GM12878 (cell line): ENCODE results near the gene SLC35F3.

Experiments used
- CBX5 ChIP-seq: sonication (generic); IDR thresholded peaks from 2 replicates; pipeline ENCODE4 v1.6.1; 2016; ENCODE audit warnings: low read depth, moderate library complexity, mild to moderate bottlenecking, inconsistent platforms
- CEBPB ChIP-seq, 2 experiments: fragments of 150-350 bp in 1 of 2; IDR thresholded peaks; 2 replicates each; pipeline ENCODE4 v1.6.1; 2012 to 2014; ENCODE audit warnings: low read depth in 2 of 2, low read length in 2 of 2, borderline replicate concordance in 1 of 2, inconsistent platforms in 1 of 2
- CREM ChIP-seq: IDR thresholded peaks from 2 replicates; pipeline ENCODE4 v1.6.1; 2014; ENCODE audit warnings: antibody characterized with exemption, low read depth
- EZH2 ChIP-seq: IDR thresholded peaks from 2 replicates; pipeline ENCODE4 v1.6.1; 2012; ENCODE audit warnings: low read depth, mild to moderate bottlenecking, control low read depth, inconsistent platforms, low read length, borderline replicate concordance; ENCODE audit not compliant: control insufficient read depth
- NRF1 ChIP-seq: conservative IDR thresholded peaks from 2 replicates; pipeline ENCODE4 v1.6.1; 2011; ENCODE audit warnings: mild to moderate bottlenecking, low read depth, low read length, improper control_type of control experiment
- POLR2AphosphoS5 ChIP-seq: IDR thresholded peaks from 2 replicates; pipeline ENCODE4 v1.6.1; 2011; ENCODE audit warnings: mild to moderate bottlenecking, low read length, inconsistent platforms
- TF ChIP-seq, protein P1 (sequence below): fragments of 450-650 bp; IDR thresholded peaks from 2 replicates; pipeline ENCODE4 v1.6.1; 2014; ENCODE audit warnings: mild to moderate bottlenecking

DNA sequence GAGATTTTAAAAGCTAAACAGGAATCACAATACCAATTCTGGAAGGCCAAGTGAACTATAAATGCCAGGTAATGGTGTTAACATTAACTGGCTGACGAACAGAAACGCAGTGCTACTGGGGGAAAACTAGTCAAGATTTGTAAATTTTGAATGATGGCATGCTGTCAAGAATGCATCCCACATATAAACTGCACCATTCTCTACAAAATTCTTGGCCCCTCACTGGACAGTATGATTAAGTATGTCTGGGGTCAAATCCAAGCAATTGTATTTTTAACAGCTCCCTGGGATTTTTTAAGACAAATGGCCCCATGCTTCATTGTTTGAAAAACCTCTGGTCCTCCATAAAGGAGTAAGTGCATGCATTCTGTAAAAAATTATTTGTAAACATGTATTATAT, 395.6 kb downstream of the SLC35F3 start:
- no peak for TF ChIP-seq EZH2
- TF ChIP-seq POLR2AphosphoS5 = no peak
- no peak for TF ChIP-seq CEBPB (IDR thresholded peaks at IDR 0.05; ENCODE audit: borderline replicate concordance in 1 of 2, low read depth in 2 of 2, low read length in 2 of 2)
- TF ChIP-seq, protein P1, sequence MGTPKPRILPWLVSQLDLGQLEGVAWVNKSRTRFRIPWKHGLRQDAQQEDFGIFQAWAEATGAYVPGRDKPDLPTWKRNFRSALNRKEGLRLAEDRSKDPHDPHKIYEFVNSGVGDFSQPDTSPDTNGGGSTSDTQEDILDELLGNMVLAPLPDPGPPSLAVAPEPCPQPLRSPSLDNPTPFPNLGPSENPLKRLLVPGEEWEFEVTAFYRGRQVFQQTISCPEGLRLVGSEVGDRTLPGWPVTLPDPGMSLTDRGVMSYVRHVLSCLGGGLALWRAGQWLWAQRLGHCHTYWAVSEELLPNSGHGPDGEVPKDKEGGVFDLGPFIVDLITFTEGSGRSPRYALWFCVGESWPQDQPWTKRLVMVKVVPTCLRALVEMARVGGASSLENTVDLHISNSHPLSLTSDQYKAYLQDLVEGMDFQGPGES = no peak
- no peak for TF ChIP-seq CREM
- no peak for TF ChIP-seq CBX5
- TF ChIP-seq NRF1 = no peak
